GM12878 (cell line): Measurements from ENCODE around the gene OR5AC2. TPM values are rescaled to one million over a fixed set of nuclear protein-coding genes. Genes with fewer than 3 reads are reported as not detected.

Experiments
- ATAC-seq: fragments of 200-7000 bp; cut with Tn5 transposase; 3 replicates; pipeline ENCODE4 v1.9.1; 2020; ENCODE audit warnings: mild to moderate bottlenecking, moderate library complexity
- BruUV-seq: library from RNA; stranded (reverse); fragments of 400-500 nt; replicated peaks from 2 replicates; lab custom pipeline; 2021; lab: Mats Ljungman, UMichigan
- CTCF ChIA-PET: fragments of 300-600 bp; sonication (Branson Sonifier 250); formaldehyde crosslinking; extraction: SDS; loops from one replicate; lab custom pipeline; 2021; ENCODE audit warnings: inconsistent platforms; lab: Yijun Ruan, JAX
- POLR2A ChIA-PET: fragments of 350-600 bp; formaldehyde crosslinking; extraction: SDS; loops from one replicate; lab custom pipeline; 2021; ENCODE audit warnings: inconsistent platforms; lab: Charles Lee
- RAD21 ChIA-PET: fragments of 300-600 bp; sonication (Branson Sonifier 250); formaldehyde crosslinking; loops from one replicate; lab custom pipeline; 2023; ENCODE audit warnings: antibody characterized with exemption; ENCODE audit not compliant: unreplicated experiment; lab: Charles Lee
- SMC1A ChIA-PET: fragments of 300-600 bp; sonication (Branson Sonifier 250); formaldehyde crosslinking; loops from one replicate; lab custom pipeline; 2023; ENCODE audit not compliant: unreplicated experiment, uncharacterized antibody; lab: Charles Lee
- DNase-seq: peaks from one replicate; pipeline ENCODE4 v3.0.0-alpha.2; 2011; ENCODE audit warnings: low read depth, low spot score
- FAIRE-seq: peaks from 3 replicates; lab custom pipeline; 2011; peaks lifted over from hg19 to GRCh38; lab: Jason Lieb, UNC
- H2AFZ ChIP-seq: 2 replicates; pipeline ENCODE4 v1.6.0; 2011; ENCODE audit warnings: low read depth, low read length, control low read depth; ENCODE audit not compliant: control insufficient read depth
- H3K27ac ChIP-seq: 2 replicates; pipeline ENCODE4 v1.5.1; 2011; ENCODE audit warnings: control low read depth; ENCODE audit not compliant: control insufficient read depth, insufficient read depth
- H3K27me3 ChIP-seq, 2 experiments: replicated peaks in 1 of 2; 2 replicates each; pipeline versions ENCODE4 v1.6.0 to v1.6.1; 2011; ENCODE audit warnings: low read length in 1 of 2; ENCODE audit not compliant: control insufficient read depth in 2 of 2, insufficient read depth in 2 of 2
- H3K36me3 ChIP-seq, 2 experiments: 2 replicates each; pipeline ENCODE4 v1.5.1; 2011; ENCODE audit warnings: low read length in 1 of 2; ENCODE audit not compliant: control insufficient read depth in 2 of 2, insufficient read depth in 2 of 2
- H3K4me1 ChIP-seq: 2 replicates; pipeline ENCODE4 v1.6.1; 2011; ENCODE audit warnings: mild to moderate bottlenecking, low read length, moderate library complexity, mixed read lengths; ENCODE audit not compliant: control insufficient read depth, insufficient read depth
- H3K4me2 ChIP-seq: 2 replicates; pipeline ENCODE4 v1.6.0; 2011; ENCODE audit warnings: control low read depth; ENCODE audit not compliant: control insufficient read depth, insufficient read depth
- H3K4me3 ChIP-seq: fragments of 200-600 bp; sonication (generic); 2 replicates; pipeline ENCODE4 v1.5.1; 2016
- H3K79me2 ChIP-seq: 2 replicates; pipeline ENCODE4 v1.6.0; 2011; ENCODE audit warnings: low read length; ENCODE audit not compliant: control insufficient read depth, insufficient read depth
- H3K9ac ChIP-seq: 2 replicates; pipeline ENCODE4 v1.8.0; 2011; ENCODE audit warnings: low read length, control low read depth, mixed read lengths; ENCODE audit not compliant: control insufficient read depth, insufficient read depth
- H3K9me3 ChIP-seq: replicated peaks from 3 replicates; pipeline ENCODE4 v1.5.1; 2011; ENCODE audit warnings: mild to moderate bottlenecking, low read length; ENCODE audit not compliant: control insufficient read depth, insufficient read depth
- H4K20me1 ChIP-seq: 2 replicates; pipeline ENCODE4 v1.6.0; 2011; ENCODE audit not compliant: control insufficient read depth, insufficient read depth
- STAT1 ChIP-seq: fragments of 450-650 bp; conservative IDR thresholded peaks from 2 replicates; pipeline ENCODE4 v1.6.1; 2014; ENCODE audit warnings: antibody characterized with exemption, mild to moderate bottlenecking
- ZNF592 ChIP-seq: fragments of 450-650 bp; IDR thresholded peaks from 2 replicates; pipeline ENCODE4 v1.6.1; 2017; ENCODE audit warnings: mild to moderate bottlenecking, moderate library complexity
- WGBS: methylation state at CpG from one replicate; pipeline ENCODE4 v1.1.6; 2016; ENCODE audit warnings: low lambda C conversion rate; ENCODE audit not compliant: insufficient replicate concordance, insufficient coverage; ENCODE audit errors: missing lambda C conversion rate; 5-methylcytosine and 5-hydroxymethylcytosine counted together
- in situ Hi-C: fragments of 300-500 bp; cut with MboI; formaldehyde crosslinking; loops from 9 replicates; pipeline ENCODE4 v1.14.3; 2018; ENCODE audit warnings: mixed read lengths
- intact Hi-C: fragments of 100-400 bp; cut with micrococcal nuclease; formaldehyde crosslinking; loops from one replicate; pipeline ENCODE4 v1.14.2; 2022; ENCODE audit not compliant: unreplicated experiment
- polyA plus RNA-seq, 11 experiments: library from polyadenylated mRNA; depleted of rRNA in 4 of 11; unstranded in 6 of 11; stranded (reverse) in 5 of 11; fragments of >200 nt; fragmentation: Nextera tagmentation in 4 of 11; fragmentation: Illumina TruSeq in 1 of 11; extraction: Ambion mirVana in 4 of 11; extraction: Trizol in 1 of 11; gene quantifications; 1 replicate in 1 of 11; 2 replicates in 10 of 11; pipeline versions ENCODE4 v1.2.1 to v1.2.3, GENCODE V29; 2011 to 2016; ENCODE audit warnings: inconsistent platforms in 2 of 11, missing spikeins in 2 of 11, low read depth in 1 of 11
- total RNA-seq, 4 experiments: library from RNA; depleted of rRNA in 3 of 4; stranded (reverse); fragments of >200 nt in 3 of 4; fragmentation: Illumina TruSeq in 1 of 4; extraction: Trizol in 1 of 4; gene quantifications; 2 replicates each; pipeline versions ENCODE4 v1.2.1 to v1.2.3, GENCODE V29; 2013 to 2021

The OR5AC2 gene
- total and polyA plus RNA-seq, 10 of the 15 experiments (the other 5 are each of a cell fraction or from before 2014, with no cell fraction given): not detected

- H3K9ac ChIP-seq: no peak overlapping the region
- ChIA-PET POLR2A (no interaction called here), CTCF (interaction anchor here (1.0 kb wide), 1 partner anchor 13 kb away, joined by 3 read pairs; no protein-coding TSS in a partner anchor), RAD21 (interaction anchor here (1.2 kb wide), 1 partner anchor 257 kb away, joined by 3 read pairs; no protein-coding TSS in a partner anchor), SMC1A (no interaction called here)
- no peaks in the 10 kb centered on the region for H3K27me3 ChIP-seq
- H3K9me3 ChIP-seq: no peaks in the 10 kb centered on the region
- H3K27ac ChIP-seq: no peak overlapping the region
- intact Hi-C loops: no loop called here
- H3K36me3 ChIP-seq: no peaks in the 10 kb centered on the region
- no peak overlapping the region for H2AFZ ChIP-seq
- no peak for ATAC-seq
- H4K20me1 ChIP-seq: no peaks in the 10 kb centered on the region
- H3K4me1 ChIP-seq: no peaks in the 10 kb centered on the region
- DNase-seq: no peak
- no TSS peak for BruUV-seq
- TF ChIP-seq STAT1: no peak
- in situ Hi-C loops: no loop called here
- no peak overlapping the region for H3K4me2 ChIP-seq
- WGBS: 0% methylated on average over 1 of the region's 1 CpG
- H3K4me3 ChIP-seq: no peak overlapping the region
- no peak for FAIRE-seq
- no peaks in the 10 kb centered on the region for H3K79me2 ChIP-seq
Measured at GRCh38 chr3:98073486-98073885, 13.5 kb upstream of the OR5AC2 start.

GRCh38 chr3:98095882-98096281 is 8.9 kb downstream of the OR5AC2 start:
- TF ChIP-seq ZNF592: no peak
- TF ChIP-seq, all 136 proteins: peak for 0

More at GRCh38 chr3:98095882-98096281, 8.9 kb downstream of the OR5AC2 start:
- no TSS peak for BruUV-seq
- Histone ChIP-seq H2AFZ (no peak overlapping the region), H4K20me1 (no peaks in the 10 kb centered on the region), H3K27ac (no peak overlapping the region), H3K4me2 (no peak overlapping the region), H3K4me1 (no peaks in the 10 kb centered on the region), H3K9me3 (no peaks in the 10 kb centered on the region), H3K27me3 (no peaks in the 10 kb centered on the region), H3K36me3 (no peaks in the 10 kb centered on the region), H3K9ac (no peak overlapping the region), H3K79me2 (no peaks in the 10 kb centered on the region), H3K4me3 (no peak overlapping the region)
- POLR2A ChIA-PET: no interaction called here
- DNase-seq: no peak
- WGBS: 45% methylated on average over 5 of the region's 5 CpGs
- ATAC-seq: no peak
- SMC1A ChIA-PET: interaction anchor here (1.1 kb wide), 2 partner anchors 18 to 75 kb away, joined by 3 read pairs; no protein-coding TSS in a partner anchor
- RAD21 ChIA-PET: interaction anchor here (0.6 kb wide), 1 partner anchor 761 kb away, joined by 3 read pairs; no protein-coding TSS in a partner anchor
- no peak for FAIRE-seq
- in situ Hi-C loops: no loop called here
- intact Hi-C loops: no loop called here
- CTCF ChIA-PET: no interaction called here
